Kidney (tissue), 14 donors: ENCODE measurements around the gene ASTN2. TPM values are rescaled to one million over a fixed set of nuclear protein-coding genes. Genes with fewer than 3 reads are reported as not detected.

Experiments used
- DNase-seq, 5 donors: peaks; one replicate each; pipeline ENCODE4 v3.0.0-alpha.2; 2013 to 2020
- FAIRE-seq: peaks from 2 replicates; lab custom pipeline; 2012; peaks lifted over from hg19 to GRCh38; lab: Jason Lieb, UNC
- H3K27ac ChIP-seq, 2 donors: one replicate each; pipeline ENCODE4 v1.7.0; 2013; ENCODE audit warnings: low read depth in 2 of 2, low read length in 2 of 2, inconsistent platforms in 1 of 2
- H3K27me3 ChIP-seq: one replicate; pipeline ENCODE4 v1.7.1; 2013; ENCODE audit warnings: low read length, inconsistent platforms; ENCODE audit not compliant: control insufficient read depth, insufficient read depth
- H3K36me3 ChIP-seq, 3 donors: one replicate each; pipeline versions ENCODE4 v1.7.0 to v1.7.1; 2013; ENCODE audit warnings: low read length in 3 of 3, control low read depth in 1 of 3, inconsistent platforms in 1 of 3; ENCODE audit not compliant: insufficient read depth in 3 of 3, control insufficient read depth in 2 of 3
- H3K4me1 ChIP-seq, 3 donors: one replicate each; pipeline versions ENCODE4 v1.7.0 to v1.7.1; 2013; ENCODE audit warnings: low read length in 3 of 3, inconsistent platforms in 1 of 3, low read depth in 1 of 3; ENCODE audit not compliant: control insufficient read depth in 2 of 3, insufficient read depth in 2 of 3
- H3K4me3 ChIP-seq, 3 donors: one replicate each; pipeline versions ENCODE4 v1.7.0 to v1.8.1; 2013; ENCODE audit warnings: low read length in 3 of 3, control low read depth in 1 of 3, inconsistent platforms in 1 of 3
- H3K9ac ChIP-seq, 3 donors: one replicate each; pipeline versions ENCODE4 v1.7.0 to v1.7.1; 2013; ENCODE audit warnings: low read length in 3 of 3, control low read depth in 1 of 3, inconsistent platforms in 1 of 3
- H3K9me3 ChIP-seq, 3 donors: one replicate each; pipeline versions ENCODE4 v1.7.0 to v1.7.1; 2013; ENCODE audit warnings: low read length in 3 of 3, control low read depth in 1 of 3, inconsistent platforms in 1 of 3; ENCODE audit not compliant: control insufficient read depth in 2 of 3, insufficient read depth in 1 of 3
- CTCF ChIP-seq: IDR thresholded peaks from 3 replicates; pipeline ENCODE4 v1.5.1; 2012; ENCODE audit warnings: mild to moderate bottlenecking, moderate library complexity, borderline replicate concordance; ENCODE audit not compliant: insufficient read depth; ENCODE audit errors: extremely low read depth
- intact Hi-C: fragments of 100-400 bp; cut with DNase I; formaldehyde crosslinking; loops from one replicate; pipeline ENCODE4 v1.11.1; 2022
- polyA plus RNA-seq: library from polyadenylated mRNA; stranded (reverse); fragments of 350-450 nt; fragmentation: Illumina TruSeq; extraction: RNeasy Lipid Tissue Mini Kit (QIAGEN cat#74804); gene quantifications from one replicate; pipeline ENCODE4 v1.2.3, GENCODE V29; 2014; ENCODE audit warnings: low read depth, low replicate concordance; ENCODE audit not compliant: insufficient read depth
- total RNA-seq: library from RNA; stranded (reverse); fragmentation: NEBNext Ultra II Directional; extraction: Animal tissue kit (Norgen Biotek cat#: 25700); gene quantifications from one replicate; pipeline ENCODE4 v1.2.1, GENCODE V29; 2021
- donor health status: control.
- donor health status: control.
- donor health status: control.
- donor health status: control.
- donor health status: control.
- donor health status: DM: yes; HTN: yes; CAD: no.
- donor health status: Normal renal cell carcinoma (clear cell type).

The ASTN2 gene
- total and polyA plus RNA-seq, 2 donors from 2014 or later: 7.6 to 11.5 TPM

- DNase-seq: no peak
- H3K4me3 ChIP-seq: no peak overlapping the region
- intact Hi-C loops: no loop called here
- H3K27me3 ChIP-seq: no peaks in the 10 kb centered on the region
- no peaks in the 10 kb centered on the region for H3K36me3 ChIP-seq
- FAIRE-seq: no peak
- H3K27ac ChIP-seq: no peak overlapping the region
- no peaks in the 10 kb centered on the region for H3K9me3 ChIP-seq
- H3K4me1 ChIP-seq: no peaks in the 10 kb centered on the region
- H3K9ac ChIP-seq: no peak overlapping the region
- no peak for TF ChIP-seq CTCF
Observed at GRCh38 chr9:117365438-117365837, 49.4 kb downstream of the ASTN2 start.

GRCh38 chr9:117363006-117363405 is 51.9 kb downstream of the ASTN2 start:
- H3K9ac ChIP-seq: no peak overlapping the region
- intact Hi-C loops: no loop called here
- FAIRE-seq: no peak
- H3K9me3 ChIP-seq: no peaks in the 10 kb centered on the region
- H3K36me3 ChIP-seq: no peaks in the 10 kb centered on the region
- no peak for DNase-seq
- H3K4me3 ChIP-seq: no peak overlapping the region
- no peak for TF ChIP-seq CTCF
- no peak overlapping the region for H3K27ac ChIP-seq
- H3K4me1 ChIP-seq: no peaks in the 10 kb centered on the region
- no peaks in the 10 kb centered on the region for H3K27me3 ChIP-seq

- H3K9me3 ChIP-seq: no peaks in the 10 kb centered on the region
- no peak for FAIRE-seq
- TF ChIP-seq CTCF: no peak
- no peak overlapping the region for H3K4me3 ChIP-seq
- intact Hi-C loops: no loop called here
- no peak overlapping the region for H3K9ac ChIP-seq
- H3K27me3 ChIP-seq: no peaks in the 10 kb centered on the region
- no peak for DNase-seq
- H3K36me3 ChIP-seq: no peaks in the 10 kb centered on the region
- H3K27ac ChIP-seq: no peak overlapping the region
- H3K4me1 ChIP-seq: no peaks in the 10 kb centered on the region
Observed at GRCh38 chr9:117359910-117360309, 54.9 kb downstream of the ASTN2 start.

- Histone ChIP-seq H3K9me3 (no peaks in the 10 kb centered on the region), H3K4me1 (no peaks in the 10 kb centered on the region), H3K27ac (no peak overlapping the region), H3K9ac (no peak overlapping the region), H3K4me3 (no peak overlapping the region), H3K36me3 (no peaks in the 10 kb centered on the region), H3K27me3 (no peaks in the 10 kb centered on the region)
- intact Hi-C loops: no loop called here
- DNase-seq (no peak), FAIRE-seq (no peak)
- no peak for TF ChIP-seq CTCF
Observed at GRCh38 chr9:117355542-117355941, 59.3 kb downstream of the ASTN2 start.
